HepG2 (cell line): ENCODE measurements around the gene DHRS4L2. TPM values are rescaled to one million over a fixed set of nuclear protein-coding genes. Genes with fewer than 3 reads are reported as not detected.
A peak's percentile ranks its signal among the peaks of the same experiment; 100 is the strongest.

Experiments used
- ATAC-seq: fragments of 200-7000 bp; cut with Tn5 transposase; 3 replicates; pipeline ENCODE4 v1.9.1; 2020; ENCODE audit warnings: mild to moderate bottlenecking, moderate library complexity
- BruUV-seq: library from RNA; stranded (reverse); fragments of 400-500 nt; replicated peaks from 2 replicates; lab custom pipeline; 2021; lab: Mats Ljungman, UMichigan
- CTCF ChIA-PET: fragments of 300-600 bp; formaldehyde crosslinking; extraction: SDS; loops from one replicate; lab custom pipeline; 2021; ENCODE audit warnings: low total read pairs, inconsistent platforms, low intra/inter-chr PET ratio; lab: Yijun Ruan, JAX
- POLR2A ChIA-PET: fragments of 350-600 bp; sonication (Branson Sonifier 250); formaldehyde crosslinking; loops from one replicate; lab custom pipeline; 2020; ENCODE audit warnings: antibody characterized with exemption, inconsistent platforms; lab: Yijun Ruan, JAX
- DNase-seq: peaks from one replicate; pipeline ENCODE4 v3.0.0-alpha.2; 2015; ENCODE audit warnings: low spot score
- FAIRE-seq: peaks from 3 replicates; lab custom pipeline; 2011; peaks lifted over from hg19 to GRCh38; lab: Jason Lieb, UNC
- H2AFZ ChIP-seq: one replicate; pipeline ENCODE4 v1.6.1; 2011; ENCODE audit warnings: low read length, inconsistent platforms
- H3K27ac ChIP-seq: fragments of 300-600 bp; 3 replicates; pipeline ENCODE4 v1.8.0; 2011; ENCODE audit warnings: mixed run types, mild to moderate bottlenecking, mixed read lengths, low read length, inconsistent platforms; ENCODE audit not compliant: insufficient read depth; ENCODE audit errors: extremely low read length
- H3K27me3 ChIP-seq, 2 experiments: fragments of 200-600 bp in 1 of 2; 2 replicates in 1 of 2; 3 replicates in 1 of 2; pipeline versions ENCODE4 v1.6.0 to v1.8.0; 2011; ENCODE audit warnings: low read length in 2 of 2, mild to moderate bottlenecking in 2 of 2, moderate library complexity in 2 of 2, inconsistent platforms in 1 of 2; ENCODE audit not compliant: insufficient read depth in 2 of 2, control insufficient read depth in 1 of 2
- H3K36me3 ChIP-seq, 2 experiments: fragments of 200-600 bp in 1 of 2; replicated peaks in 1 of 2; 2 replicates in 1 of 2; 3 replicates in 1 of 2; pipeline versions ENCODE4 v1.5.1 to v1.8.0; 2011; ENCODE audit warnings: low read length in 2 of 2, inconsistent platforms in 1 of 2; ENCODE audit not compliant: insufficient read depth in 2 of 2, control insufficient read depth in 1 of 2
- H3K4me1 ChIP-seq: 2 replicates; pipeline ENCODE4 v1.5.1; 2012; ENCODE audit warnings: low read length, inconsistent platforms; ENCODE audit not compliant: insufficient read depth
- H3K4me2 ChIP-seq: 2 replicates; pipeline ENCODE4 v1.6.0; 2011; ENCODE audit warnings: low read depth, low read length, inconsistent platforms
- H3K4me3 ChIP-seq, 3 experiments: fragments of 200-600 bp in 1 of 3; sonication (generic), shearing (Covaris generic) in 1 of 3; replicated peaks in 1 of 3; 2 replicates each; pipeline ENCODE4 v1.5.1; 2011 to 2016; ENCODE audit warnings: low read length in 3 of 3, inconsistent platforms in 2 of 3, low read depth in 2 of 3, mild to moderate bottlenecking in 2 of 3, control low read depth in 1 of 3, mixed read lengths in 1 of 3; ENCODE audit not compliant: insufficient read depth in 1 of 3
- H3K79me2 ChIP-seq: one replicate; pipeline ENCODE4 v1.6.1; 2011; ENCODE audit warnings: low read length, inconsistent platforms; ENCODE audit not compliant: insufficient read depth
- H3K9ac ChIP-seq: 2 replicates; pipeline ENCODE4 v1.6.0; 2011; ENCODE audit warnings: mild to moderate bottlenecking, low read depth, low read length, inconsistent platforms; ENCODE audit not compliant: insufficient read depth
- H3K9me3 ChIP-seq: 2 replicates; pipeline ENCODE4 v1.5.1; 2012; ENCODE audit warnings: mild to moderate bottlenecking, low read length
- H4K20me1 ChIP-seq: 2 replicates; pipeline ENCODE4 v1.6.0; 2011; ENCODE audit warnings: inconsistent platforms, mild to moderate bottlenecking, low read length, moderate library complexity; ENCODE audit not compliant: insufficient read depth
- AGO2 ChIP-seq: fragments of 200-400 bp; formaldehyde crosslinking; optimal IDR thresholded peaks from 2 replicates; pipeline ENCODE3; 2017; ENCODE audit warnings: mild to moderate bottlenecking, low read depth, low read length, moderate library complexity
- ETV6 ChIP-seq: sonication (generic); formaldehyde crosslinking; conservative IDR thresholded peaks from 2 replicates; pipeline ENCODE4 v1.4.0; 2020; ENCODE audit warnings: missing genetic modification reagents
- FOXO1 ChIP-seq: sonication (generic); formaldehyde crosslinking; IDR thresholded peaks from 2 replicates; pipeline ENCODE4 v1.4.0; 2020; ENCODE audit warnings: missing genetic modification reagents
- GATAD1 ChIP-seq: IDR thresholded peaks from 2 replicates; pipeline ENCODE4 v1.6.1; 2016; ENCODE audit warnings: missing genetic modification reagents, missing compliant biosample characterization
- GTF2F1 ChIP-seq: fragments of 150-350 bp; IDR thresholded peaks from 2 replicates; pipeline ENCODE4 v1.6.1; 2014; ENCODE audit warnings: low read length
- IKZF4 ChIP-seq: sonication (generic); formaldehyde crosslinking; IDR thresholded peaks from 2 replicates; pipeline ENCODE4 v1.5.1; 2020; ENCODE audit warnings: borderline replicate concordance, mild to moderate bottlenecking, low read depth, missing genetic modification reagents; ENCODE audit errors: not compliant biosample characterization
- MXI1 ChIP-seq: IDR thresholded peaks from 3 replicates; pipeline ENCODE4 v1.6.1; 2012; ENCODE audit warnings: low read depth, low read length, inconsistent platforms, borderline replicate concordance
- MYC ChIP-seq: sonication (generic); formaldehyde crosslinking; IDR thresholded peaks from 2 replicates; pipeline ENCODE4 v1.9.0; 2021; ENCODE audit warnings: missing genetic modification reagents, borderline replicate concordance
- NFE2 ChIP-seq: sonication (generic); formaldehyde crosslinking; IDR thresholded peaks from 2 replicates; pipeline ENCODE4 v1.4.0; 2020; ENCODE audit warnings: missing genetic modification reagents
- NFRKB ChIP-seq: fragments of 450-650 bp; IDR thresholded peaks from 2 replicates; pipeline ENCODE4 v1.6.1; 2017
- NR0B2 ChIP-seq: sonication (generic); formaldehyde crosslinking; IDR thresholded peaks from 2 replicates; pipeline ENCODE4 v1.4.0; 2020; ENCODE audit warnings: mild to moderate bottlenecking, missing genetic modification reagents
- NR3C1 ChIP-seq: sonication (generic); formaldehyde crosslinking; IDR thresholded peaks from 2 replicates; pipeline ENCODE4 v1.4.0; 2020; ENCODE audit warnings: missing genetic modification reagents
- RNF219 ChIP-seq: sonication (generic); formaldehyde crosslinking; IDR thresholded peaks from 2 replicates; pipeline ENCODE4 v1.5.0; 2020; ENCODE audit warnings: mild to moderate bottlenecking, missing genetic modification reagents
- SCMH1 ChIP-seq: sonication (generic); formaldehyde crosslinking; IDR thresholded peaks from 2 replicates; pipeline ENCODE4 v1.9.0; 2021; ENCODE audit warnings: missing genetic modification reagents, mild to moderate bottlenecking, borderline replicate concordance
- TAF15 ChIP-seq: fragments of 200-400 bp; formaldehyde crosslinking; IDR thresholded peaks from one replicate; pipeline ENCODE4 v1.6.1; 2018; ENCODE audit warnings: mild to moderate bottlenecking, low read depth, low read length; ENCODE audit not compliant: poor library complexity, severe bottlenecking
- TCF12 ChIP-seq, 2 experiments: fragments of 450-650 bp in 1 of 2; sonication (generic) in 1 of 2; formaldehyde crosslinking in 1 of 2; IDR thresholded peaks; 2 replicates each; pipeline versions ENCODE4 v1.6.1 to v1.8.0; 2017 to 2022; ENCODE audit warnings: antibody characterized with exemption in 1 of 2, mild to moderate bottlenecking in 1 of 2, missing genetic modification reagents in 1 of 2, moderate library complexity in 1 of 2
- ZBTB43 ChIP-seq: sonication (generic); formaldehyde crosslinking; conservative IDR thresholded peaks from 2 replicates; pipeline ENCODE4 v1.4.0; 2020; ENCODE audit warnings: missing genetic modification reagents
- ZFP36L1 ChIP-seq: sonication (generic); formaldehyde crosslinking; IDR thresholded peaks from 2 replicates; pipeline ENCODE4 v1.8.0; 2022; ENCODE audit warnings: mild to moderate bottlenecking, missing genetic modification reagents, moderate library complexity
- ZNF562 ChIP-seq: sonication (generic); formaldehyde crosslinking; IDR thresholded peaks from 2 replicates; pipeline ENCODE4 v1.8.0; 2022; ENCODE audit warnings: missing genetic modification reagents, borderline replicate concordance
- ZNF749 ChIP-seq: sonication (generic); formaldehyde crosslinking; IDR thresholded peaks from 2 replicates; pipeline ENCODE4 v1.8.0; 2022; ENCODE audit warnings: mild to moderate bottlenecking, missing genetic modification reagents, moderate library complexity, borderline replicate concordance
- WGBS: methylation state at CpG from one replicate; pipeline ENCODE4 v1.1.6; 2017; ENCODE audit warnings: low lambda C conversion rate; 5-methylcytosine and 5-hydroxymethylcytosine counted together
- in situ Hi-C: cut with HindIII; loops from 2 replicates; pipeline ENCODE4 v1.10.0; 2017; ENCODE audit warnings: low pct_unique_long_range_greater_than_20kb; ENCODE audit not compliant: extremely low pct_ligation_motif_present
- intact Hi-C: fragments of 100-400 bp; cut with micrococcal nuclease; formaldehyde crosslinking; loops from one replicate; pipeline ENCODE4 v1.10.0; 2022; ENCODE audit not compliant: unreplicated experiment
- polyA plus RNA-seq, 8 experiments: library from polyadenylated mRNA; depleted of rRNA in 3 of 8; stranded (reverse) in 7 of 8; unstranded in 1 of 8; fragments of >200 nt; fragmentation: Illumina TruSeq in 4 of 8; extraction: Trizol in 4 of 8; gene quantifications; 2 replicates each; pipeline versions ENCODE4 v1.2.1 to v1.2.3, GENCODE V29; 2011 to 2016; ENCODE audit warnings: low read depth in 4 of 8, missing spikeins in 1 of 8, mixed read lengths in 1 of 8; ENCODE audit not compliant: insufficient read depth in 1 of 8
- total RNA-seq, 5 experiments: library from RNA; depleted of rRNA; stranded (reverse); fragments of >200 nt; fragmentation: Illumina TruSeq; extraction: Trizol; gene quantifications; 2 replicates each; pipeline ENCODE4 v1.2.3, GENCODE V29; 2016; ENCODE audit warnings: low read depth in 1 of 5
- TF ChIP-seq, protein P1 (sequence below): sonication (generic); formaldehyde crosslinking; IDR thresholded peaks from 2 replicates; pipeline ENCODE4 v1.8.0; 2022; ENCODE audit warnings: mild to moderate bottlenecking, missing genetic modification reagents, moderate library complexity

DHRS4L2 gene
- total and polyA plus RNA-seq, 2 of the 13 experiments (the other 11 are each of a cell fraction or from before 2014, with no cell fraction given): 24.7 to 38.2 TPM

DNA sequence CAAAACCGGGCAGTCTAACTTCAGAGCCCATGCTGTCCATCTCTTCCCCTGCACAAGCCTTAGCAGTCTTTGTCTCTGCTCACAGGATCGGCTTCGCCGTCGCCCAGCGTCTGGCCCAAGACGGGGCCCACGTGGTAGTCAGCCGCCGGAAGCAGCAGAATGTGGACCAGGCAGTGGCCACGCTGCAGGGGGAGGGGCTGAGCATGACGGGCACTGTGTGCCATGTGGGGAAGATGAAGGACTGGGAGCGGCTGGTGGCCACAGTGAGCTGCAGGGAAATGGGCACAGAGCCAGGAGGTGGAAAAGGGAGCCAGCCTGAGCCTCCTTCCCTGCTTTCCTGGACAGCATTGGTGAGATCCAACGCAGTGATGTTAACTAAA, 48.9 kb downstream of the DHRS4L2 start:
- in situ Hi-C loops (loop anchor here (10.0 kb wide), 1 partner anchor 53 kb away; the partner anchor contains the start of gene DHRS4L2), intact Hi-C loops (loop anchor here (10.0 kb wide), 1 partner anchor 313 kb away; no protein-coding TSS in a partner anchor)
- Histone ChIP-seq H3K9me3 (peaks cover 4% of the 10 kb centered on the region), H3K4me2 (no peak overlapping the region), H3K4me1 (peaks cover 42% of the 10 kb centered on the region), H3K27ac (no peak overlapping the region), H3K4me3 (no peak overlapping the region), H3K27me3 (peaks cover 0 to 6% of the 10 kb centered on the region in 2 experiments; a peak in 2 of 5 replicates), H4K20me1 (no peaks in the 10 kb centered on the region), H3K36me3 (no peaks in the 10 kb centered on the region), H3K79me2 (no peaks in the 10 kb centered on the region), H3K9ac (no peak overlapping the region), H2AFZ (no peak overlapping the region)
- POLR2A ChIA-PET: interaction anchor here (1.8 kb wide), 1 partner anchor 77 kb away, joined by 4 read pairs; the partner anchor contains the start of genes DCAF11 and NRL
- CTCF ChIA-PET: interaction anchor here (4.0 kb wide), 1 partner anchor 25 kb away, joined by 85 read pairs; no protein-coding TSS in a partner anchor
- 75% methylated on average over 14 of the region's 14 CpGs for WGBS
- BruUV-seq: no TSS peak
- no peak for ATAC-seq
- no peak for DNase-seq
- FAIRE-seq: no peak
- TF ChIP-seq IKZF4 (CRISPR knock-in tag): no peak
- no peak for TF ChIP-seq NFRKB
- TF ChIP-seq GTF2F1: no peak
- 0 out of 2 replicates have a peak, but pooled peaks have one; percentile 44 for TF ChIP-seq MYC (CRISPR knock-in tag)
- no peak for TF ChIP-seq NR0B2
- 0 out of 2 replicates have a peak, but pooled peaks have one; percentile 35 for TF ChIP-seq ETV6
- TF ChIP-seq TAF15: no peak
- TF ChIP-seq, protein P1, sequence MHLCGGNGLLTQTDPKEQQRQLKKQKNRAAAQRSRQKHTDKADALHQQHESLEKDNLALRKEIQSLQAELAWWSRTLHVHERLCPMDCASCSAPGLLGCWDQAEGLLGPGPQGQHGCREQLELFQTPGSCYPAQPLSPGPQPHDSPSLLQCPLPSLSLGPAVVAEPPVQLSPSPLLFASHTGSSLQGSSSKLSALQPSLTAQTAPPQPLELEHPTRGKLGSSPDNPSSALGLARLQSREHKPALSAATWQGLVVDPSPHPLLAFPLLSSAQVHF: no peak
- TF ChIP-seq MXI1: no peak
- no peak for TF ChIP-seq ZBTB43
- TF ChIP-seq ZNF562 (CRISPR knock-in tag): no peak
- no peak for TF ChIP-seq NR3C1 (CRISPR knock-in tag)
- TF ChIP-seq RNF219 (CRISPR knock-in tag): no peak
- no peak for TF ChIP-seq SCMH1 (CRISPR knock-in tag)
- no peak for TF ChIP-seq ZNF749 (CRISPR knock-in tag)
- no peak for TF ChIP-seq NFE2 (CRISPR knock-in tag)
- TF ChIP-seq GATAD1: no peak
- TF ChIP-seq AGO2: no peak
- peak; percentile 45; the same call in 1 of the 2 replicates for TF ChIP-seq FOXO1 (CRISPR knock-in tag)
- no peak for TF ChIP-seq ZFP36L1
- TF ChIP-seq TCF12 (IDR thresholded peaks at IDR 0.05): no peak
- TF ChIP-seq TCF12 (CRISPR knock-in tag; IDR thresholded peaks at IDR 0.05): no peak
